HEK293T (cell line): ENCODE measurements around the gene NDUFB3.
"Not testable (repeated sequence)": the region's sequence is repeated elsewhere in the genome, so short reads cannot be mapped to it uniquely, and the experiment has no call there.

Experiments used
- CTCF ChIA-PET: fragments of 350-600 bp; formaldehyde crosslinking; extraction: SDS; loops from one replicate; lab custom pipeline; 2021; ENCODE audit warnings: antibody characterized with exemption, inconsistent platforms; lab: Yijun Ruan, JAX
- POLR2A ChIA-PET: fragments of 350-600 bp; formaldehyde crosslinking; extraction: SDS; loops from one replicate; lab custom pipeline; 2020; ENCODE audit warnings: antibody characterized with exemption, inconsistent platforms; lab: Yijun Ruan, JAX
- DNase-seq: peaks from one replicate; pipeline ENCODE4 v3.0.0; 2012; ENCODE audit warnings: mixed read lengths; ENCODE audit errors: extremely low spot score
- ARNT ChIP-seq: fragments of 450-650 bp; IDR thresholded peaks from 2 replicates; pipeline ENCODE4 v1.6.1; 2017; ENCODE audit warnings: mild to moderate bottlenecking
- BHLHE40 ChIP-seq: fragments of 450-650 bp; IDR thresholded peaks from 2 replicates; pipeline ENCODE4 v1.6.1; 2016; ENCODE audit warnings: mild to moderate bottlenecking, moderate library complexity, borderline replicate concordance
- CTBP1 ChIP-seq: fragments of 450-650 bp; IDR thresholded peaks from 2 replicates; pipeline ENCODE4 v1.6.1; 2016; ENCODE audit warnings: borderline replicate concordance
- ELF4 ChIP-seq: fragments of 450-650 bp; IDR thresholded peaks from 2 replicates; pipeline ENCODE4 v1.6.1; 2017; ENCODE audit warnings: antibody characterized with exemption
- FOXA1 ChIP-seq: fragments of 450-650 bp; IDR thresholded peaks from 2 replicates; pipeline ENCODE4 v1.6.1; 2016; ENCODE audit warnings: mild to moderate bottlenecking
- FOXK2 ChIP-seq: fragments of 450-650 bp; IDR thresholded peaks from 2 replicates; pipeline ENCODE4 v1.6.1; 2016; ENCODE audit warnings: mild to moderate bottlenecking
- FOXM1 ChIP-seq: fragments of 450-650 bp; IDR thresholded peaks from 2 replicates; pipeline ENCODE4 v1.6.1; 2017; ENCODE audit warnings: mild to moderate bottlenecking, borderline replicate concordance
- HDGF ChIP-seq: fragments of 450-650 bp; IDR thresholded peaks from 2 replicates; pipeline ENCODE4 v1.6.1; 2017; ENCODE audit warnings: antibody characterized with exemption, borderline replicate concordance
- L3MBTL2 ChIP-seq: fragments of 450-650 bp; conservative IDR thresholded peaks from 2 replicates; pipeline ENCODE4 v1.6.1; 2016; ENCODE audit warnings: mild to moderate bottlenecking
- LEF1 ChIP-seq: fragments of 450-650 bp; IDR thresholded peaks from 2 replicates; pipeline ENCODE4 v1.6.1; 2017; ENCODE audit warnings: mild to moderate bottlenecking, borderline replicate concordance
- NFRKB ChIP-seq: fragments of 450-650 bp; IDR thresholded peaks from 2 replicates; pipeline ENCODE4 v1.6.1; 2016; ENCODE audit warnings: mild to moderate bottlenecking, moderate library complexity
- PKNOX1 ChIP-seq: fragments of 450-650 bp; IDR thresholded peaks from 2 replicates; pipeline ENCODE4 v1.6.1; 2016
- SP1 ChIP-seq: fragments of 450-650 bp; IDR thresholded peaks from 2 replicates; pipeline ENCODE4 v1.6.1; 2017
- SUZ12 ChIP-seq: fragments of 450-650 bp; IDR thresholded peaks from 2 replicates; pipeline ENCODE4 v1.6.1; 2016; ENCODE audit warnings: mild to moderate bottlenecking
- TARDBP ChIP-seq: fragments of 450-650 bp; IDR thresholded peaks from 2 replicates; pipeline ENCODE4 v1.6.1; 2016
- ZNF384 ChIP-seq: fragments of 450-650 bp; IDR thresholded peaks from 2 replicates; pipeline ENCODE4 v1.6.1; 2016

Gene NDUFB3

GRCh38 chr2:201046881-201047280 lies 24.9 kb upstream of the NDUFB3 start:
- POLR2A ChIA-PET = no interaction called here
- CTCF ChIA-PET = no interaction called here
- TF ChIP-seq SUZ12 (no peak), CTBP1 (no peak), TARDBP (no peak), L3MBTL2 (no peak), ARNT (no peak), NFRKB (no peak), ELF4 (no peak), FOXA1 (no peak)
- DNase-seq = no peak

GRCh38 chr2:201049455-201049854 lies 22.3 kb upstream of the NDUFB3 start:
- TF ChIP-seq SP1 = no peak
- CTCF ChIA-PET = no interaction called here

GRCh38 chr2:201057087-201057521 lies 14.7 kb upstream of the NDUFB3 start:
- DNase-seq = no peak
- no peak for TF ChIP-seq LEF1
- TF ChIP-seq SP1 = no peak
- TF ChIP-seq FOXA1 = no peak
- TF ChIP-seq PKNOX1 = no peak
- CTCF ChIA-PET = interaction anchor here (2.0 kb wide), 1 partner anchor 12 kb away, joined by 5 read pairs; no protein-coding TSS in a partner anchor
- POLR2A ChIA-PET = interaction anchor here (1.3 kb wide), 1 partner anchor 59 kb away, joined by 4 read pairs; the partner anchor contains the start of gene CFLAR

More at GRCh38 chr2:201049455-201049854, 22.3 kb upstream of the NDUFB3 start:
- no peak for DNase-seq
- POLR2A ChIA-PET = no interaction called here

- DNase-seq = no peak
- ChIA-PET CTCF (no interaction called here), POLR2A (no interaction called here)
- TF ChIP-seq CTBP1 (no peak), SP1 (no peak), HDGF (no peak), FOXA1 (no peak), TARDBP (no peak), NFRKB (no peak), FOXM1 (no peak), BHLHE40 (no peak), FOXK2 (no peak)
Measured at GRCh38 chr2:201057715-201058248, 14.0 kb upstream of the NDUFB3 start.

GRCh38 chr2:201058914-201059313 lies 12.9 kb upstream of the NDUFB3 start:
- TF ChIP-seq ZNF384 = no peak
- no peak for TF ChIP-seq SP1
- no peak for TF ChIP-seq TARDBP
- TF ChIP-seq PKNOX1 = no peak
- no peak for TF ChIP-seq CTBP1
- TF ChIP-seq ELF4 = no peak
- no peak for TF ChIP-seq L3MBTL2
- DNase-seq = no peak
- ChIA-PET CTCF (no interaction called here), POLR2A (interaction anchor here (0.7 to 0.8 kb wide), 2 partner anchors 50 to 93 kb away, joined by 3 read pairs; no protein-coding TSS in a partner anchor)

GRCh38 chr2:201059961-201060755 lies 11.6 kb upstream of the NDUFB3 start:
- CTCF ChIA-PET = no interaction called here
- TF ChIP-seq CTBP1 (no peak), FOXK2 (no peak), LEF1 (no peak), L3MBTL2 (no peak), ARNT (no peak), ZNF384 (no peak), ELF4 (no peak), FOXM1 (no peak), SUZ12 (no peak), NFRKB (no peak), HDGF (no peak), TARDBP (no peak), PKNOX1 (no peak), FOXA1 (no peak), BHLHE40 (no peak), SP1 (no peak)

GRCh38 chr2:201063516-201063915 lies 8.3 kb upstream of the NDUFB3 start:
- DNase-seq, POLR2A ChIA-PET: not testable (repeated sequence)
- CTCF ChIA-PET = interaction anchor here (0.6 kb wide), 1 partner anchor 78 kb away, joined by 3 read pairs; no protein-coding TSS in a partner anchor

More at GRCh38 chr2:201059961-201060755, 11.6 kb upstream of the NDUFB3 start:
- no peak for DNase-seq
- POLR2A ChIA-PET = no interaction called here
